ENCODE measurements around the gene IVD.

The IVD gene

GRCh38 chr15:40444736-40445135 is 39.1 kb downstream of the IVD start:
- Histone ChIP-seq H3K27ac (no peak overlapping the region), H3K4me3 (no peak overlapping the region)
- TF ChIP-seq, protein P1, sequence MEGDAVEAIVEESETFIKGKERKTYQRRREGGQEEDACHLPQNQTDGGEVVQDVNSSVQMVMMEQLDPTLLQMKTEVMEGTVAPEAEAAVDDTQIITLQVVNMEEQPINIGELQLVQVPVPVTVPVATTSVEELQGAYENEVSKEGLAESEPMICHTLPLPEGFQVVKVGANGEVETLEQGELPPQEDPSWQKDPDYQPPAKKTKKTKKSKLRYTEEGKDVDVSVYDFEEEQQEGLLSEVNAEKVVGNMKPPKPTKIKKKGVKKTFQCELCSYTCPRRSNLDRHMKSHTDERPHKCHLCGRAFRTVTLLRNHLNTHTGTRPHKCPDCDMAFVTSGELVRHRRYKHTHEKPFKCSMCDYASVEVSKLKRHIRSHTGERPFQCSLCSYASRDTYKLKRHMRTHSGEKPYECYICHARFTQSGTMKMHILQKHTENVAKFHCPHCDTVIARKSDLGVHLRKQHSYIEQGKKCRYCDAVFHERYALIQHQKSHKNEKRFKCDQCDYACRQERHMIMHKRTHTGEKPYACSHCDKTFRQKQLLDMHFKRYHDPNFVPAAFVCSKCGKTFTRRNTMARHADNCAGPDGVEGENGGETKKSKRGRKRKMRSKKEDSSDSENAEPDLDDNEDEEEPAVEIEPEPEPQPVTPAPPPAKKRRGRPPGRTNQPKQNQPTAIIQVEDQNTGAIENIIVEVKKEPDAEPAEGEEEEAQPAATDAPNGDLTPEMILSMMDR (IDR thresholded peaks at IDR 0.05), result no peak
- DNase-seq (ENCODE audit: low spot score), result no peak

DNA sequence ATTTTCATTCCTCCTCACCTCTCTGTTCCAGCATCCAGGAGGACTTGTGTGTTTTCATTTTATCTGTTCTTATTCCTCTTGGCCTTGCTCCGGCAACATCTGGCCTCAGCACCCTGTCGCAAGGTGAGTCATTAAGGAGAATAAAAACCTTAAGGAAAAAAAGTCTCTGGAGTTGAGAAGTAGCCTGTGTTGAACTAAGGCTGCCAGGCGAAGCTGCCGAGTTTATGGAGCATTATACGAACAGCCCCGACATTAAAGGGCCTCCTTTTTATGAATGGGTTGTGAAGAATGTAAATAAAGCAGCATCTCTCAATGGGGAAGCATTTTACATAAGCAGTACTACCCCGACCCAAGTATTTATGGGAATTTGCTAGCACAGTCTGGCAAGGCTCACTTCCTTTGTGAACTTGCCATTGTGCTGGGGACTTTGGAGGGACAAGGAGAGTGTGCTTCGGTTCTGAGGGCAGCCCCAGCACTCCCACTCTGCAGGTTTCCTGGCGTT is 39.9 kb downstream of the IVD start:
- H3K4me3 ChIP-seq, result no peak overlapping the region
- no peak overlapping the region for H3K27ac ChIP-seq
- TF ChIP-seq, protein P1 (IDR thresholded peaks at IDR 0.05), result no peak
- no peak for DNase-seq (ENCODE audit: low spot score)

- TF ChIP-seq, protein P1 (IDR thresholded peaks at IDR 0.05), result no peak
- no peak for DNase-seq (ENCODE audit: low spot score)
- no peak overlapping the region for H3K4me3 ChIP-seq
- no peak overlapping the region for H3K27ac ChIP-seq
These were observed 40.5 kb downstream of the IVD start for GRCh38 chr15:40446144-40446543.

DNA sequence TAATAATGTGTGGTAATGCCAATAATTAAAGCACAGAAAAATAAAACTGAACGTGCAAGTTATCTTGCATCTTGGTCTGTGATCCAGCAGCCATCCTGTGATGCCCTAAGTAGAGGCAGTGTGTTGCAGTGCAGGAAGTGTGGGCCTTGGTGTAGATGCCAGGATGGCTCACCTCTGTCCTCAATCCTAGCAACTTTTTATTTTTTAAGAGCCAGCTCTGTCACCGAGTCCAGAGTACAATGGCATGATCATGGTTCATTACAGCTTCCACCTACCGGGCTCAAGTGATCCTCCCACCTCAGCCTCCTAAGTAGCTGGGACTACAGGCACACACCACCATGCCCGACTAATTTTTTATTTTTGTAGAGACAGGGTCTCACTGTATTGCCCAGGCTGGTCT is 42.8 kb downstream of the IVD start:
- DNase-seq (ENCODE audit: low spot score), result no peak
- TF ChIP-seq, protein P1 (IDR thresholded peaks at IDR 0.05), result no peak
- no peak overlapping the region for H3K27ac ChIP-seq
- no peak overlapping the region for H3K4me3 ChIP-seq

- no peak for DNase-seq (ENCODE audit: low spot score)
- Histone ChIP-seq H3K27ac (no peak overlapping the region), H3K4me3 (no peak overlapping the region)
- TF ChIP-seq, protein P1 (IDR thresholded peaks at IDR 0.05), result no peak
These were observed 43.7 kb downstream of the IVD start for GRCh38 chr15:40449275-40449674.

GRCh38 chr15:40450047-40450446 is 44.5 kb downstream of the IVD start:
- Histone ChIP-seq H3K27ac (no peak overlapping the region), H3K4me3 (no peak overlapping the region)
- DNase-seq (ENCODE audit: low spot score), result no peak
- TF ChIP-seq, protein P1 (IDR thresholded peaks at IDR 0.05), result no peak

DNA sequence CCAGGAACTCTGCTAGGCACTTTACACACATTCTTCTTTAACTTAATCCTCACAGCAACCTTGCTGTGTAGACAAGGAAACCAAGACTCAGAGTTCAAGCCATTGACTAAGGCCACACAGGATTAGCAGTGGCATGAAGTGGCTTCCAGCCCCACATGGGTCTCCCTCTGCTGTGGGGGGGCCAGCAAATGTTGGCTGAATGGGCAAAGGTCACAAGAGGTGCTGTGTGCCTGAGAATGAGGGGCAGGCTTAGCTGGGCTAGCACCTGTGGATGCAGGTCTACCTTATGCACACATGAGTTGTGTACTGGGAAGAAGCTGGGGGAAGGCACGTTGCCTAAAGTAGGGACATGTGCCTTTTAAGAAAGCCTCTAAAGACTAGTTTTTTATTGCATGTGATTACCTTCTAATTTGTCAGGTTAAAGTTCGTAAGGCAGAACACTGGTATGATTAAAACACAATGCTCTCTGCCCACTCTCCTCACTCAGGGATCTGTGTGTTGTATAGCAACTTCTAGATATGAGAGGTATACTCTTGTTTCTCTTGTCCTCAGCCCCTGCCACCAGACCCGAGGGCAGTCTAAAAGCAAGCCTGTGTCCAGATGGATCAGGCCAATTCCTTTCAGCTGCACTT is 46.0 kb downstream of the IVD start:
- Histone ChIP-seq H3K4me3 (no peak overlapping the region), H3K27ac (no peak overlapping the region)
- DNase-seq (ENCODE audit: low spot score), result no peak
- TF ChIP-seq, protein P1 (IDR thresholded peaks at IDR 0.05), result no peak
